RWPE2 (cell line): ENCODE results near the gene ANXA9.

Experiments
- ATAC-seq: fragments of 200-7000 bp; cut with Tn5 transposase; 3 replicates; pipeline ENCODE4 v1.9.1; 2021; ENCODE audit warnings: low read depth
- DNase-seq: peaks from one replicate; pipeline ENCODE4 v3.0.0-alpha.2; 2020; ENCODE audit warnings: low spot score
- H3K27ac ChIP-seq: fragments of 450-650 bp; 2 replicates; pipeline ENCODE4 v1.5.1; 2017; ENCODE audit warnings: mild to moderate bottlenecking; ENCODE audit not compliant: poor library complexity, severe bottlenecking
- H3K27me3 ChIP-seq: fragments of 250-450 bp; sonication (Bioruptor Pico); 2 replicates; pipeline ENCODE4 v1.5.1; 2021; ENCODE audit warnings: mild to moderate bottlenecking, moderate library complexity; ENCODE audit not compliant: insufficient read depth, poor library complexity, severe bottlenecking
- H3K36me3 ChIP-seq: fragments of 250-450 bp; sonication (Bioruptor Pico); 2 replicates; pipeline ENCODE4 v1.5.1; 2020; ENCODE audit warnings: low read depth, mild to moderate bottlenecking, moderate library complexity
- H3K4me1 ChIP-seq: fragments of 250-450 bp; sonication (Bioruptor Pico); 2 replicates; pipeline ENCODE4 v1.5.1; 2021; ENCODE audit warnings: mild to moderate bottlenecking, moderate library complexity; ENCODE audit not compliant: insufficient read depth, poor library complexity, severe bottlenecking
- H3K4me3 ChIP-seq: fragments of 250-450 bp; sonication (Bioruptor Pico); 2 replicates; pipeline ENCODE4 v1.5.1; 2021; ENCODE audit warnings: mild to moderate bottlenecking, moderate library complexity; ENCODE audit not compliant: severe bottlenecking
- H3K9me3 ChIP-seq: fragments of 250-450 bp; sonication (Bioruptor Pico); 2 replicates; pipeline ENCODE4 v1.5.1; 2021; ENCODE audit warnings: mild to moderate bottlenecking, moderate library complexity; ENCODE audit not compliant: severe bottlenecking
- TF ChIP-seq, protein P1 (sequence below): fragments of 450-650 bp; IDR thresholded peaks from one replicate; pipeline ENCODE4 v1.5.1; 2017; ENCODE audit warnings: mild to moderate bottlenecking, moderate library complexity; ENCODE audit not compliant: poor library complexity, severe bottlenecking

The ANXA9 gene

DNA sequence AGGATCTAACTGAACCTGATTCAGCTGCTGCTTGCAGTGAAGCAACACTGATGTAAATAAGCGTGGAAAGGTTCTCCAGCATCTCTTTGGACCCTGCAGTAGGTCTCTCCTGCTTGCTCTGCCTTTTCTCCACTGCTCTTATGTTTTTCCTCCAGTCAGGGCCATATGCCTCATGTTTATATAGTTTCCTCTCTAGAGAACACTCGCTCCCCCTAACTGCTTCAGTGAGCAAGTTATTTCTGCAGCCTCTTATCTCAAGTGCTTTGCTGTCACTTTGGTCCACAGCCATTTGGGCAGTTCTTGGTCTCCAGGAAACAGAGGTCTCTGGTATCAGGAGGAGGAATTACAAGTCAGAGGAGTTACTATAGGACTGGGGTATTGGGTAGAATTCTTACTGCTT lies 31.4 kb downstream of the ANXA9 start:
- Histone ChIP-seq H3K4me1 (no peaks in the 10 kb centered on the region), H3K4me3 (no peak overlapping the region), H3K9me3 (no peaks in the 10 kb centered on the region), H3K27me3 (no peaks in the 10 kb centered on the region), H3K36me3 (peaks cover 8% of the 10 kb centered on the region), H3K27ac (no peak overlapping the region)
- DNase-seq (no peak), ATAC-seq (no peak)
- TF ChIP-seq, protein P1, sequence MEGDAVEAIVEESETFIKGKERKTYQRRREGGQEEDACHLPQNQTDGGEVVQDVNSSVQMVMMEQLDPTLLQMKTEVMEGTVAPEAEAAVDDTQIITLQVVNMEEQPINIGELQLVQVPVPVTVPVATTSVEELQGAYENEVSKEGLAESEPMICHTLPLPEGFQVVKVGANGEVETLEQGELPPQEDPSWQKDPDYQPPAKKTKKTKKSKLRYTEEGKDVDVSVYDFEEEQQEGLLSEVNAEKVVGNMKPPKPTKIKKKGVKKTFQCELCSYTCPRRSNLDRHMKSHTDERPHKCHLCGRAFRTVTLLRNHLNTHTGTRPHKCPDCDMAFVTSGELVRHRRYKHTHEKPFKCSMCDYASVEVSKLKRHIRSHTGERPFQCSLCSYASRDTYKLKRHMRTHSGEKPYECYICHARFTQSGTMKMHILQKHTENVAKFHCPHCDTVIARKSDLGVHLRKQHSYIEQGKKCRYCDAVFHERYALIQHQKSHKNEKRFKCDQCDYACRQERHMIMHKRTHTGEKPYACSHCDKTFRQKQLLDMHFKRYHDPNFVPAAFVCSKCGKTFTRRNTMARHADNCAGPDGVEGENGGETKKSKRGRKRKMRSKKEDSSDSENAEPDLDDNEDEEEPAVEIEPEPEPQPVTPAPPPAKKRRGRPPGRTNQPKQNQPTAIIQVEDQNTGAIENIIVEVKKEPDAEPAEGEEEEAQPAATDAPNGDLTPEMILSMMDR, result no peak

DNA sequence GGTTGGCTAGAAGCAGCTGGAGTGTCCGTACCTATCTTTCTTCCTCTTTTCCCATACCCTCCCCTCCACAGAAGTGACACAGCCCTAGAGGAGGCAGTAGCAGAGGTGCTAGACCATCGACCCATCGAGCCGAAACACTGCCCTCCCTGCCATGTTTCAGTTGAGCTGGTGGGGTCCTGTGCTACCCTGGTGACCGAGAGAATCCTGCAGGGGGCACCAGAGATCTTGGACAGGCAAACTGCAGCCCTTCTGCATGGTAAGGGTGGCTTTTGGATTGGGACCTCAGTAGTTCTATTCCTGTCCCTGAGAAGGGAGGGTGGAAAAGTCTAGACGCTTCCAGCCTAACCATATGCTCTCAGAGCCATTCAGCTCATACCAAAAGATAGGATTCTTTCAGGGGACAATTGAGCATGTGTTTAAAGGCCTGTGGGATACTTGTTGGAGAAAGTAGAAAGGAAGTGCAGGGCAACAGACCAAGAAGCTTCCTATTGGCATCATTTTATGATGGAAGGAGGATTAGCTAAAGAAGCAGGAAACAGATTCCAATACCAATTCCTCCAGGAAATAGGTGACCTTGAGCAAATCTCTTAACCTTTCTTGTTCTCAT lies 42.6 kb downstream of the ANXA9 start:
- no peak for DNase-seq
- no peak overlapping the region for H3K27ac ChIP-seq

DNA sequence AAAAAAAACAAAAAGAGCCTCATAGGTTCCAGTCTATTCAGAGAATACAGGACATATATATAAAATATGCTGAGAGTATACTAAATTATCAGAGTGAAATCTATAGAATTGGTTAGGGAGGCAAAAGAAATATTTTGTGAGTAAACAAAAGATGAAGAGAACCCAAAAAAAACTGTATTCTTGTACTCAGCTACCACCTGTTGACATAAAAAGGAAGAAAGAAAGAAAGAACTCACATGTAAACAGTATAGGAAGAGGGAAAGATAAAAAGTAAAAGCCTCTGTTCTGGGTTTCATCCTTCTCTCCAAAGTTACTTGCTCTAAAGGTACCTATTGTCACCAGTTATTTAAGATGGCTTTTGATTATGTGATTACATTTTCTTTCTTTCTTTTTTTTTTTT lies 44.4 kb downstream of the ANXA9 start:
- H3K4me1 ChIP-seq, result no peaks in the 10 kb centered on the region
- no peak for DNase-seq
- no peak overlapping the region for H3K27ac ChIP-seq
- H3K9me3 ChIP-seq, result no peaks in the 10 kb centered on the region
- H3K36me3 ChIP-seq, result peaks cover 32% of the 10 kb centered on the region
- TF ChIP-seq, protein P1, result no peak
- H3K4me3 ChIP-seq, result no peak overlapping the region
- no peak for ATAC-seq
- no peaks in the 10 kb centered on the region for H3K27me3 ChIP-seq

More for the DNA sequence above, 42.6 kb downstream of the ANXA9 start:
- Histone ChIP-seq H3K27me3 (no peaks in the 10 kb centered on the region), H3K9me3 (no peaks in the 10 kb centered on the region), H3K36me3 (peaks cover 25% of the 10 kb centered on the region), H3K4me1 (no peaks in the 10 kb centered on the region), H3K4me3 (no peak overlapping the region)
- TF ChIP-seq, protein P1, result peak; percentile 62
- ATAC-seq, result peak; percentile 68

DNA sequence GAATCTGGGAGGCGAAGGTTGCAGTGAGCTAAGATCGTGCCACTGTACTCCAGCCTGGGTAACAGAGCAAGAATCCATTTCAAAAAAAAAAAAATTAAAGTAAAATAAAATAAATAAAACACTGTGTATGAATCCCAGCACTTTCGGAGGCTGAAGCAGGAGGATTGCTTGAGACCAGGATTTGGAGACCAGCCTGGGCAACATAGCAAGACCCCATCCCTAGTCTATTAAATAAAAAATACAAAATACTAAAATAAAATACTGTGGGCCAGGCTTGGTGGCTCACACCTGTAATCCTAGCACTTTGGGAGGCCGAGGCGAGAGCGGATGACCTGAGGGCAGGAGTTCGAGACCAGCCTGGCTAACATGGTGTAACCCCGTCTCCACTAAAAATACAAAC lies 50.1 kb downstream of the ANXA9 start:
- H3K27ac ChIP-seq, result no peak overlapping the region
- H3K4me3 ChIP-seq, result no peak overlapping the region
- DNase-seq, result no peak
- H3K36me3 ChIP-seq, result peaks cover 34% of the 10 kb centered on the region
- no peak for ATAC-seq
- TF ChIP-seq, protein P1, result no peak
- H3K4me1 ChIP-seq, result no peaks in the 10 kb centered on the region
- H3K27me3 ChIP-seq, result no peaks in the 10 kb centered on the region
- H3K9me3 ChIP-seq, result no peaks in the 10 kb centered on the region

DNA sequence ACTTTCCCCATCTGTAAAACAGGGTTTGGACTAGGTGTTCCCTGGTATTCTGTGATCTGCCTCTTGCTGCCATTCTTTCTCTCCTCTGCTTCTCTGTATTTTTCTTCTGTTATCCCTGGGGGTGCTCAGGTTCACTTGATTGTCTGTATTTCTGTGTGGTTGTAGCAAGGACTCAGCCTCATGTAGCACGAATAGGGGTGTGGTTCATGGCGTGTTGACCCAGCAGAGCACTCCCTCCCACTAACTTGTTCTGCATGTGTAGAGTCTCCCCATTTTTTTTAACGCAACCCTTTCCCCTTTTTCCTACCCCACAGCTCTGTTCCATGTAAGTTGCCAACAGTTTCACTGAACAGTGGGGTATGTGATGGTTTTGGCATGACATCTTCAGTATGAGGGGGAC lies 53.1 kb downstream of the ANXA9 start:
- Histone ChIP-seq H3K36me3 (peaks cover 21% of the 10 kb centered on the region), H3K4me1 (no peaks in the 10 kb centered on the region), H3K27ac (no peak overlapping the region), H3K9me3 (no peaks in the 10 kb centered on the region), H3K27me3 (no peaks in the 10 kb centered on the region), H3K4me3 (no peak overlapping the region)
- DNase-seq (no peak), ATAC-seq (no peak)
- TF ChIP-seq, protein P1, result no peak
